Choroid plexus epithelial cell (primary cell): Measurements from ENCODE around the gene YPEL2.
"Not testable (repeated sequence)": the region's sequence is repeated elsewhere in the genome, so short reads cannot be mapped to it uniquely, and the experiment has no call there.

Experiments
- DNase-seq: peaks from one replicate; pipeline ENCODE4 v3.0.0-alpha.2; 2010; ENCODE audit warnings: low read depth
- H3K4me3 ChIP-seq: 2 replicates; pipeline ENCODE4 v1.5.1; 2011; ENCODE audit warnings: low read depth, mild to moderate bottlenecking, control low read depth, low read length, moderate library complexity
- TF ChIP-seq, protein P1 (sequence below): conservative IDR thresholded peaks from 2 replicates; pipeline ENCODE4 v1.5.1; 2011; ENCODE audit warnings: low read depth, mild to moderate bottlenecking, control low read depth, inconsistent platforms, low read length, moderate library complexity

The YPEL2 gene

DNA sequence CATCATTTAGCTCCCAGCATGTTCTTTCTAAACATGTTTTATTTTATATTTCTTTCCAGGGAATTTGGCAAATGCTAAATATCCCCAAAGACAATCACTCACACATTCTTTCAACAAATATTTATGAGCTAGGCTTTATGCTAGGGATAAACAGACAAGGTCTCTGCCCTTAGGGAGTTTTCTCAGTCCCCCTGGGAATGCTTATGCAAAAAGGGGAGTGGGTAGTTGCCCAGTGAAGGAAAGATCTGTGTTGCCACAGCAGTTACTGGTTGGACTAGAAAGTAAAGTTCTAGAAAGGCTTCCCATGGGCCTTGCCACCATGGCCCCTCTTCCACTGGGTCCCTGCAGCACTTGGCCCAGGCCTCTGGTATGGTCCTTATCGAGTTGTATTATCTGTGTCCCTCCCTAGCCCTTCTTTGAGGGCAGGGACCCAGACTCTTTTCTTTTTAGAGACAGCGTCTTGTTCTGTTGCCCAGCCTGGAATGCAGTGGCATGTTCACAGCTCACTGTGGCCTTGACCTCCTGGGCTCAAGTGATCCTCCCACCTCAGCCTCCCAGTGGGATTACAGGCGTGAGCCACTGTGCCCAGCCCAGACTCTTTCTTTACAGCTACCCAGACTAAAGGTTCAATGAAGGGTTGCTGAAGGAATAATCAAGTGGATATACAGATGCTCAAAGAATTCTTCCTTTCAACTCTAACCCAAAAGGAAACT is 78.0 kb downstream of the YPEL2 start:
- TF ChIP-seq, protein P1, sequence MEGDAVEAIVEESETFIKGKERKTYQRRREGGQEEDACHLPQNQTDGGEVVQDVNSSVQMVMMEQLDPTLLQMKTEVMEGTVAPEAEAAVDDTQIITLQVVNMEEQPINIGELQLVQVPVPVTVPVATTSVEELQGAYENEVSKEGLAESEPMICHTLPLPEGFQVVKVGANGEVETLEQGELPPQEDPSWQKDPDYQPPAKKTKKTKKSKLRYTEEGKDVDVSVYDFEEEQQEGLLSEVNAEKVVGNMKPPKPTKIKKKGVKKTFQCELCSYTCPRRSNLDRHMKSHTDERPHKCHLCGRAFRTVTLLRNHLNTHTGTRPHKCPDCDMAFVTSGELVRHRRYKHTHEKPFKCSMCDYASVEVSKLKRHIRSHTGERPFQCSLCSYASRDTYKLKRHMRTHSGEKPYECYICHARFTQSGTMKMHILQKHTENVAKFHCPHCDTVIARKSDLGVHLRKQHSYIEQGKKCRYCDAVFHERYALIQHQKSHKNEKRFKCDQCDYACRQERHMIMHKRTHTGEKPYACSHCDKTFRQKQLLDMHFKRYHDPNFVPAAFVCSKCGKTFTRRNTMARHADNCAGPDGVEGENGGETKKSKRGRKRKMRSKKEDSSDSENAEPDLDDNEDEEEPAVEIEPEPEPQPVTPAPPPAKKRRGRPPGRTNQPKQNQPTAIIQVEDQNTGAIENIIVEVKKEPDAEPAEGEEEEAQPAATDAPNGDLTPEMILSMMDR: no peak
- no peak for DNase-seq

DNA sequence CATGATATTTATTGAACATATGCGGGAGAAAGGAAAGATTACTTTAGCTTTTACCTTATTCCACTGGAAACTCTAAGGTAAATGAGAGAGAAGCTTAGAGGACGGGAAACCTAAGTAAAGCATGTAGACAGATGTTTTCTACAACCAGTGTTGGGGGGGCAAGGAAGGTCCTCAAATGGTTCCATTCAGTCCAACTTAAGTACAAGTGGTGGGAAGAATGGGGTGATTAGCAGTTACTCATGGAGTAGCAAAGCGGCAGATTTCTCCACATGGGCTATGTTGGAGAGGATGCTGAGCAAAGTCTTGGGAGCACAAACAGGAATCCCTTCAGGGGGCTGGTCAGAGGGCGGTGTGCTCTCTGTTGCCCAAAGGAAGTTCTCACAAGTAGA is 78.6 kb downstream of the YPEL2 start:
- no peak for DNase-seq
- H3K4me3 ChIP-seq: no peak overlapping the region
- TF ChIP-seq, protein P1: no peak

More for the DNA sequence above, 78.0 kb downstream of the YPEL2 start:
- no peak overlapping the region for H3K4me3 ChIP-seq

DNA sequence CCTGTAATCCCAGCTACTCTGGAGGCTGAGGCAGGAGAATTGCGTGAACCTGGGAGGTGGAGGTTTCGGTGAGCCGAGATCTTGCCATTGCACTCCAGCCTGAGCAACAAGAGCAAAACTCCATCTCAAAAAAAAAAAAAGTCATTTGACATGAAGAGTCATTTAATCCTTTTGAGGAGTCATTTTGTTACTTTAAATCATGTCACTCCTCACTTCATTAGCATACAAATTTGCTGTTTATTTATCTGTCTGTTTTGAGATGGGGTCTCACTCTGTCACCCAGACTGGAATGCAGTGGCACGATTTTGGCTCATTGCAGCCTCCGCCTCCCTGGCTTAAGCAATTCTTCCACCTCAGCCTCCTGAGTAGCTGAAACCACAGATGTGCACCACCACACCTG is 81.0 kb downstream of the YPEL2 start:
- H3K4me3 ChIP-seq, DNase-seq: not testable (repeated sequence)

DNA sequence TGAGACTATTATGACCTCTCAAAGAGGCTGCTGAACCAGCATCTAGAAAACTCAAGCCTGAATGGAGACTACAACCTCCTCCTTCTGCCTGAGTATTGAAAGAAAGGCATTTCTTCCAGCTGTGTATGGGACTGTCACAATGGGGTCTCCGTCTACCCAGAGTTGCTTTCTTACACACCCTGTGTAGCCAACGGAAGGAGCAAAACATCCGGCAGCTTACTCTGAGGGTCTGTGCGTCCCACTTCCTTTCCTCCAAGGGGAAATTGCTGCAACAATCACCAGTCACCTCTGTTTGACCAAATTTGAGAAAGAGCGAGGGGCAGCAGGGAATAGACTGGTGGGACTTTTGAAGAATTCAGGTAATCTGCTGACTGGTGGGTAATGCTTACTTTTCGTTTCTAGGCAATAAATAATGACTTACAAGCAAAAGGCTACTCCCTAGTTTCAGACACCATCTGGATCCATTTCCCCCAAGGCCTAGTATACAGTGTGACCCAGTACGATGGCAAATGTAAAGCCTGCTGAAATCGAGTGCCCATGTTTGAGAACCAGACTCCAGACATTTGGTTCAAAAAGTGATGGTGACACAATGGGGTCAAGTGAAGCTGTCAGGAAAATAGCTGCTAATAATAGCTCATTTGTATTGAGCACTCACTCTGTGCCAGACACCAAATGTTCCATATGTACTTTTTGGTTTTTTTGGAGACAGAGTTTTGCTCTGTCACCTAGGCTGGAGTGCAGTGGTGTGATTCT is 81.7 kb downstream of the YPEL2 start:
- no peak overlapping the region for H3K4me3 ChIP-seq
- DNase-seq: no peak
- TF ChIP-seq, protein P1: no peak

DNA sequence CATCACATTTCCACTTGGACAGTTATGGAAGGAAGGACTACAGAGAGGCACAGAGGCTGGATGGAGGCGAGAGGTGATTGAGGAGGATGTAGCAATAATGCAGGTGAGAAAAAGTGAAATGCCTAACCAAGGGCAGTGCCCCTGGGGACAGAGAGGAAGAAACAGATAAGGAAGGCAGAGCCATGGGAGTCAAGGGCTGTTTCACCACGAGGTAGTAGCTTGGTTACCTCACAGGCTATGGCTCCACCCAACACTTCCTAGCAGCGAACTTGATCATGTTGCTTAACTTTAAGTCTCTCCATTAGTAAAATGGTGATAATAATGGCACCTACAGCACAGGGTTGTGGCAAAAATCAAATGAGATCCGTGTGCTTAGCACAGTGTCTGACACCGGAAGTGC is 83.9 kb downstream of the YPEL2 start:
- no peak overlapping the region for H3K4me3 ChIP-seq
- DNase-seq: no peak
- TF ChIP-seq, protein P1: no peak

DNA sequence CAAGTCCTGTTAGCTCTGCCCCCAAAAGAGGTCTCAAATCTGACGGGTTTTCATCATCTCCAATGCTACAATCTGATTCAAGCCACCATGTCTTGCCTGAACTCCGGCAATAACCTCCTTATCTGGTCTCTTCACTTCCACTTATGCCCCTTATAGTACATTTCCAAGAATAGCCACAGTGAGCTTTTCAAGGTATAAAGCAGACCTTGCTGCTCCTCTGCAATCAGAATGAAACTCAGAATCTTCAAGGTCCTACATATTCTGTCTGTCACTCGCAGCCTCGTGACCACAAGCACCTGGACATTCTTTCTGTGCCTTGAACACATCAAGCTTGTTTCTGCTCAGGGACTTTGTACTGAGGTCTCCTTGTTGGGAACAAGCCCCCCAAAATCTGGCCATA is 84.7 kb downstream of the YPEL2 start:
- DNase-seq: no peak
- TF ChIP-seq, protein P1: no peak
- no peak overlapping the region for H3K4me3 ChIP-seq

DNA sequence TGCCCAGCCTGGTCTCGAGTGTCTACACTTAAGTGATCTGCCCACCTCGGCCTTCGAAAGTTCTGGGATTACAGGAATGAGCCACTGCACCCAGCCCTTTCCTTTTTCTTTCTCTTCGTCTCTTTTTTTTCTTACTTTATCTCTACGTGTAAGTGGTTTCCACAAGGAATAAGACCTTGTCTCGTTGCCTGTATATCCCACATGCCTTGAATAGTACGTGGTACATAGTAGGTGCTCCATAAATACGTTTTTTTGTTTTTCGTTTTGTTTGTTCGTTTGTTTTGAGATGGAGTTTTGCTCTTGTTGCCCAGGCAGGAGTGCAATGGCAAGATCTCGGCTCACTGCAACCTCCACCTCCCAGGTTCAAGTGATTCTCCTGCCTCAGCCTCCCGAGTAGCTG is 86.0 kb downstream of the YPEL2 start:
- TF ChIP-seq, protein P1: no peak
- DNase-seq: no peak
- no peak overlapping the region for H3K4me3 ChIP-seq
